ENCODE results near the gene EML5. TPM values are rescaled to one million over a fixed set of nuclear protein-coding genes. Genes with fewer than 3 reads are reported as not detected.

Gene EML5
- total RNA-seq, 1 donor from 2014 or later = 0.36 TPM

GRCh38 chr14:88727057-88727456 lies 65.7 kb downstream of the EML5 start:
- Histone ChIP-seq H3K36me3 (no peaks in the 10 kb centered on the region), H3K4me3 (no peak overlapping the region), H3K27ac (replicated peaks) (no peak overlapping the region), H3K9me3 (replicated peaks) (no peaks in the 10 kb centered on the region), H3K27me3 (ENCODE audit: low read depth) (no peaks in the 10 kb centered on the region), H3K4me1 (no peaks in the 10 kb centered on the region)
- intact Hi-C loops (cut with micrococcal nuclease) = no loop called here
- DNase-seq = no peak
- TF ChIP-seq CTCF (IDR thresholded peaks at IDR 0.05; ENCODE audit: borderline replicate concordance) = no peak

GRCh38 chr14:88710709-88711108 lies 82.0 kb downstream of the EML5 start:
- Histone ChIP-seq H3K4me3 (no peak overlapping the region), H3K4me1 (no peaks in the 10 kb centered on the region), H3K9me3 (replicated peaks) (no peaks in the 10 kb centered on the region), H3K36me3 (no peaks in the 10 kb centered on the region), H3K27ac (replicated peaks) (no peak overlapping the region), H3K27me3 (ENCODE audit: low read depth) (no peaks in the 10 kb centered on the region)
- DNase-seq = no peak
- no peak for TF ChIP-seq CTCF (IDR thresholded peaks at IDR 0.05; ENCODE audit: borderline replicate concordance)
- intact Hi-C loops (cut with micrococcal nuclease) = no loop called here

DNA sequence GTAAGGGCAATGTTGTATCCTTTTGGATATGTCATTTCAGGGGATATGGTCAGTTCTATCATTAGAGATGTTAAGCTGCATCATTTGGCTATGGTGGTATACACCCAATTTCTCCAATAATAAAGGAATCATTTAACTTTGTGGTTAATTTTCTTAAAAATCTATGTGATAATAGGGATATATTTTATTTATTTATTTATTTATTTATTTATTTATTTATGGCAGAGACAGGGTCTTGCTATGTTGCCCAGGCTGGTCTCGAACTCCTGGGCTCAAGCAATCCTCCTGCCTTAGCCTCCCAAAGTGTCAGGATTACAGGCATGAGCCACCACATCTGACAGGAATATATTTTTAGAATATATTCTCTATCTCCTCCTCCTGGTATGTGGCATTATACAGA lies 85.7 kb downstream of the EML5 start:
- H3K27me3 ChIP-seq (ENCODE audit: low read depth) = no peaks in the 10 kb centered on the region
- no peaks in the 10 kb centered on the region for H3K4me1 ChIP-seq
- H3K27ac ChIP-seq (replicated peaks) = no peak overlapping the region
- TF ChIP-seq CTCF (IDR thresholded peaks at IDR 0.05; ENCODE audit: borderline replicate concordance) = no peak
- intact Hi-C loops (cut with micrococcal nuclease) = no loop called here
- no peak for DNase-seq
- H3K4me3 ChIP-seq = no peak overlapping the region
- no peaks in the 10 kb centered on the region for H3K36me3 ChIP-seq
- H3K9me3 ChIP-seq (replicated peaks) = no peaks in the 10 kb centered on the region

DNA sequence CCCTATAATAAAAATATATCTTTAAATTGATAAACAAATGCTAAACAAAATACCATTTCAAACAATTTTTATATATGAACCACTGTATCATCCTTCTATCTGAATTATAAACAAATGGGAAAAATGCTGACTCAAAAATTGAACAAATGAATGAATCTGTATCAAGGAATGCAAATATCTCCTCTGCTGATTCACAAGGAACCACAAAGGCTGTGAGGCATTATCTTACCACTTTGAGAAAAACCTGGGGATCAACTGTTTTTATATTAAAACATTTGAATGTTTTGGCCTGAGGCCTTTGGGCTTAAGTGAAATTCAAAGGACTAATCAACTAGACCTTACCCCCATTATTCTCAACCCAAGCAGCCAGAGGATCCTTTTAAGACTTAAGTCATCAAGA lies 86.3 kb downstream of the EML5 start:
- intact Hi-C loops (cut with micrococcal nuclease) = no loop called here

GRCh38 chr14:88698651-88699050 lies 94.1 kb downstream of the EML5 start:
- intact Hi-C loops (cut with micrococcal nuclease) = no loop called here
- no peaks in the 10 kb centered on the region for H3K36me3 ChIP-seq
- H3K27me3 ChIP-seq (ENCODE audit: low read depth) = peaks cover 6% of the 10 kb centered on the region
- no peak overlapping the region for H3K27ac ChIP-seq (replicated peaks)
- no peak for TF ChIP-seq CTCF (IDR thresholded peaks at IDR 0.05; ENCODE audit: borderline replicate concordance)
- H3K4me3 ChIP-seq = no peak overlapping the region
- no peak for DNase-seq
- H3K9me3 ChIP-seq (replicated peaks) = no peaks in the 10 kb centered on the region
- H3K4me1 ChIP-seq = no peaks in the 10 kb centered on the region

More for the DNA sequence above, 86.3 kb downstream of the EML5 start:
- Histone ChIP-seq H3K27ac (replicated peaks) (no peak overlapping the region), H3K9me3 (replicated peaks) (no peaks in the 10 kb centered on the region), H3K4me1 (no peaks in the 10 kb centered on the region), H3K36me3 (no peaks in the 10 kb centered on the region), H3K4me3 (no peak overlapping the region), H3K27me3 (ENCODE audit: low read depth) (peaks cover 2% of the 10 kb centered on the region)
- TF ChIP-seq CTCF (IDR thresholded peaks at IDR 0.05; ENCODE audit: borderline replicate concordance) = no peak
- no peak for DNase-seq

GRCh38 chr14:88695870-88696269 lies 96.9 kb downstream of the EML5 start:
- H3K36me3 ChIP-seq = no peaks in the 10 kb centered on the region
- intact Hi-C loops (cut with micrococcal nuclease) = no loop called here
- H3K9me3 ChIP-seq (replicated peaks) = no peaks in the 10 kb centered on the region
- no peaks in the 10 kb centered on the region for H3K4me1 ChIP-seq
- no peaks in the 10 kb centered on the region for H3K27me3 ChIP-seq (ENCODE audit: low read depth)
- no peak overlapping the region for H3K4me3 ChIP-seq
- no peak for DNase-seq
- no peak overlapping the region for H3K27ac ChIP-seq (replicated peaks)
- no peak for TF ChIP-seq CTCF (IDR thresholded peaks at IDR 0.05; ENCODE audit: borderline replicate concordance)
